T-helper 1 cell treated with Interleukin-12 subunit alpha and Interleukin-12 subunit beta and Interleukin-4 antibody, amounts not matched to agents 30 ng/mL and 1 ng/mL, for 36 hours (primary cell): ENCODE measurements around the gene MTSS2. TPM values are rescaled to one million over a fixed set of nuclear protein-coding genes. Genes with fewer than 3 reads are reported as not detected.
"Not testable (repeated sequence)": the region's sequence is repeated elsewhere in the genome, so short reads cannot be mapped to it uniquely, and the experiment has no call there.

Experiments
- intact Hi-C: fragments of 100-400 bp; cut with micrococcal nuclease; formaldehyde crosslinking; loops from one replicate; pipeline ENCODE4 v1.15.1; 2024
- total RNA-seq: library from RNA; stranded (reverse); gene quantifications from 2 replicates; pipeline ENCODE4 v1.2.3, GENCODE V29; 2022

MTSS2 gene
- total RNA-seq, 1 donor from 2014 or later = 3.6 TPM

DNA sequence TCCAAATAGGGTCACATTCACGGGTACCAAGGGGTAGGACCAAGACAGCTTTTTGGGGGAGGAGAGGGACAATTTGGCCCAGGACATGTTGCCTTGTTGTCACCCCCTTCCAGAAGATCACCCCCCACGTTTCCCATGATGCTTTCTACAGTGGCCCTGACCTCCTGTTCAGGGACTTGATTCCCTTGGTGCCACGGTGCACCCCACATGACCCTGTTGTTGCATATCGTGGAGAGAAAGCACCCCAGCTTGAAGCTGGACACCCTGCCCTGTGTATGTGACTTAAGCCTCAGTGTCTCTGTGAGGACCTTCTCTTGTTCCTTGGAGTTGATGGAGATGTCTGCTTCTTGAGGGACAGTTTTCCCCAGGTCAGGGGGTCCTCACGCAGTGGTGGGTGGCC lies 26.9 kb downstream of the MTSS2 start:
- intact Hi-C loops = no loop called here

- intact Hi-C loops = no loop called here
Measured at GRCh38 chr16:70657956-70658355, 27.9 kb downstream of the MTSS2 start.

DNA sequence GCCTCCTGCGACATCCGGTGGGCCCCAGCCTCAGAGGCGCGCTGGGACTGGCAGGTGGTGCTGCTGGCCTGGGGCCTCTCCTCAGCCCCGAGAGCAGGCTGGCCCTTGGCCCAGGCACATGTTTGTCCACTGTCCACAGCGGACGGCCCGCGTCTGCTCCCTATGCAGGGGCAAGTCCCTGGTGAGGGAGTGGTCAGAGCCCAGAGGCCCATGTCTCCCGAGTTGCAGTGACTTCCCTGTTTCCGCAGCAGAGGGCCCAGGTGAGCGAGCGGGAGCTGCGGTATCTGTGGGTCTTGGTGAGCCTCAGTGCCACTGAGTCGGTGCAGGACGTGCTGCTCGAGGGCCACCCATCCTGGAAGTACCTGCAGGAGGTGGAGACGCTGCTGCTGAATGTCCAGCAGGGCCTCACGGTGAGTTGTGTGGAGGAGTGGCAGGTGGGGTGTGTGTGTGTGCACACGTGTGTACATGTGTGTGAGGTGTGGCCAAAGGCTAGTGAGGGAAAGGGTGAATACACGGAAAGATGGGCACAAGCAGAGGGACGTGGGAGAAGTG lies 29.1 kb downstream of the MTSS2 start:
- intact Hi-C loops = no loop called here

GRCh38 chr16:70656065-70656711 lies 29.7 kb downstream of the MTSS2 start:
- intact Hi-C loops = no loop called here

DNA sequence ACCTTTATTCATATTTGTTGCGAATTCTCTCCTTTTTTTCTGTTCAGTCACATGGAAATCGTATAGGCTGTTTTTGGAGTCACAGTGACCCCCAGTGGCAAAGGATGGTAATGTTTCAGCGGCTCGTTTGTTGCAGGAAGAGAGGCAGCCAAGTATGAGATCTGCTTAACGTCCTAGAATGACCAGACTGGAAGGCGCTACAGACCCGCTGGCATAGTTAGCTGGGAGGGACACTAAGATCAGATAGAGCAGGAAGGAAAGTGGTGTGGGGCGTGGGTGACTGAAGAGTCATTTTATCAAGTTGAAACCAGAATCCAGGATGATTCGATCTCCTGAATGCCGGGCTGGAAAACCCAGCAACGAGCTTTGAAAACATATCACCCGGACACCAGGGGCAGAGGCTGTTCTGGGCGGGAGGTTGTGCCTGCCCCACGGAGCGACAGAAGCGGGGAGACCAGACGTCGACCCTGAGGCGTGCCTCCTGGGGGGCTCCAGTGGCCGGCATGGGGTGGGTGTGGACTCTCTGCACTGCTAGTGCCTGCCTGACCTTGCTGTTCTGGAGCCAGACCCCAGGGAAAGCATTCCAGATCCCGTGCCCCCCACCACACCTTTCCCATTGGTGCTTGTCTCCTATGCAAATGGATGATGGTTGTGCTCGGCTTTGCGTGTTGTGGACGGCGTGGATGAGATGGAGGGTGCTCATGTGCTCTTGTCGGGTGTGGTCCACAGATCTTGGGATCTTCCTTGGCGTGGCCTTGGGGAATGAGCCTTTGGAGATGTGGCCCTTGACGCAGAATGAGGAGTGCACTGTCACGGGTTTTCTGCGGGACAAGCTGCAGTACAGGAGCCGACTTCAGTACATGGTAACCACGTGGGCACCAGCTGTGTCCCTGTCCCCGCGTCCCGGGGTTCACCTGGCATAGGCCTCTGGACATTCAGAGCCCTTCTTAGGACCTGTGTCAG lies 31.8 kb downstream of the MTSS2 start:
- intact Hi-C loops = loop anchor here (1.0 to 5.0 kb wide), 8 partner anchors 82 to 858 kb away; partner anchors contain the start of gene ST3GAL2

GRCh38 chr16:70653406-70653805 lies 32.4 kb downstream of the MTSS2 start:
- intact Hi-C loops = loop anchor here (1.0 to 5.0 kb wide), 8 partner anchors 81 to 857 kb away; partner anchors contain the start of gene ST3GAL2

DNA sequence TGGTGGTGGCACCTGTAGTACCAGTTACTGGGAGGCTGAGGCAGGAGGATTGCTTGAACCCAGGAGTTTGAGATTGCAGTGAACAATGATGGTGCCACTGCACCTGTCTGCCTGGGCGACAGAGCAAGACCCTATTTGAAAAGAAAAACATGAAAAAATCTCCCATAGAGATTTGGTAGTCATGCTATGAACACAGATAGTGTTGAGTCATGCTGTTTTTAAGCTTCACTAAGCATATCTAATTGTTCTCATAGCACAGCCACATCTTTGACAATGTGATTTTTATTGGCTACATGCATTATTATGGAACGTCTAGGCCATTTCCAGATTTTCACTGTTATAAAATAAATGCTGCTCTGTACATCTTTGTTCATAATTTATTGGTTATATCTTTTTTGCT lies 33.5 kb downstream of the MTSS2 start:
- intact Hi-C loops = loop anchor here (5.0 kb wide), 1 partner anchor 80 kb away; no protein-coding TSS in a partner anchor

- intact Hi-C loops = loop anchor here (5.0 kb wide), 1 partner anchor 79 kb away; no protein-coding TSS in a partner anchor
Measured at GRCh38 chr16:70651524-70651923, 34.3 kb downstream of the MTSS2 start.

DNA sequence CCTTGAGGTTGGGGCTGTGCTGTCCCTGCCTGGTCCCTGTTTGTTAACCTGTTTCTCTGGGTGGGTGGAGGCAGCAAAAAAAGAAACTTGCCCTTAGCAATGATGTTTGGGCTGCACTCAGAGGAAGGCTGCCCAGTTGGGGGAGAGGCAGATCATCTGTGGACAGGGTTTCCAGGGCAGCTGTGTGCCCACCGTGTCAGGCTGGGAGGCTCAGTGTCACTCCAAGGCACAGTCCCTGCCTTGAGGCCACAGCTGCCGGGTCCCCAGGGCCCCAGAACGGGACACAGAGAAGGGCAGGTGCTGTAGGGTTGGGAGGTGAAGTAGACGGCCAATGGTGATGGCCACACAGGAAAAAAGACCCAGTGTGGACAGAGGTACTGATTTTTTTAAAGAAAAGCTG lies 35.6 kb downstream of the MTSS2 start:
- intact Hi-C loops = loop anchor here (5.0 kb wide), 1 partner anchor 78 kb away; no protein-coding TSS in a partner anchor

DNA sequence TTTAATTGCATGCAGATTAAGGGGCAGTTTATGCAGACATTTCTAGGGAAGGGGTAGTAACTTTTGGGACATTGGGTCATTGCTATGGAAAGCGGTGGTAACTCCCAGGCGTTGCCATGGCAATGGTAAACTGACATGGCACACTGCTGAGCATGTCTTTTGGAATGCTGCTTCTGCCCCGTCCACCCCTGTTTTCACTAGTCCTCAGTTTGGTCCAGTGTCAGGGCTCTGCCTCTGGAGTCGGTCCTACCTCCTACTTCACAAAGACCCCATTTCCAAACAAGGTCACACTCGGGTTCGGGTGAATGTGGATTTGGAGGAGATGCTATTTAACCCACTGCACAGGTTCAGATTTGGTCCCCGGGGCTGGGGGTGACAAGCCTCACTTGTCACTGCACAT lies 36.6 kb downstream of the MTSS2 start:
- intact Hi-C loops = no loop called here

GRCh38 chr16:70648606-70649005 lies 37.2 kb downstream of the MTSS2 start:
- intact Hi-C loops = no loop called here

- intact Hi-C loops = no loop called here
Measured at GRCh38 chr16:70647441-70648359, 38.2 kb downstream of the MTSS2 start.

GRCh38 chr16:70646260-70647241 lies 39.3 kb downstream of the MTSS2 start, which contains the start of gene IL34:
TSS of gene IL34 (plus strand) at chr16:70646559. CDS start at chr16:70646948, 389 bp downstream.
- intact Hi-C loops = no loop called here

DNA sequence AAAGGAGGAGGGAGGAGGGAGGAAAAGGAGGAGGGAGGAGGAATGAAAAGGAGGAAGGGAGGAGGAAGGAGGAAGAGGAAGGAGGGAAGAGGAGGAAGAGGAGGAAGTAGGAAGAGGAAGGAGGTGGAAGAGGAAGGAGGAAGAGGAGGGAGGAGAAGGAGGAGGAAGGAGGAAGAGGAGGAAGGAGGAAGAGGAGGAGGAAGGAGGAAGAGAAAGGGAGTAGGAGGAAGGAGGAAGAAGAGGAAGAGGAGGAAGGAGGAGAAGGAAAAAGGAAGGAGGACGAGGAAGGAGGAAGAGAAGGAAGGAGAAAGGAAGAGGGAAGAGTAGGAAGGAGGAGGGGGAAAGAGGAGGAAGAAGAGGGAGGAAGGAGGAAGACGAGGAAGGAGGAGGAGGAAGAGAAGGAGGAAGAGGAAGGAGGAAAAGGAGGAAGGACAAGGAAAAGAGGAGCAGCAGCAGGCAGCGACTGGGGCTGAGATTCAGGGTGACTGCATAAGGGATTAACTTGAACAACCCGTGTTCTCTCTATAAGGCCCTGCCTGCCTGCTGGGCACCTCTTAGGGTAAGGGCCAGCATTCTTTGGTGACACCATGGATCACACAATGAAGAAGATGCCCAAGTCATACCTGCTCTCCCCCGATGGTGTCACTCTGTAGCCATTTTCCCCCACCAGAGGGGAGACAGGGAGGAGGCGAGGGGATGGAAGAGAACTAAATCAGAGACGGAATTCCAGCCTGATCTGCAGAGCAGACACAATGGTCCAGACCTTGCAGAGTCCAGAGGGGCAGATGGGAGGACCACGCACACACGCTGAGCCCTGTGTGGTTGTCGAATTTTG lies 40.9 kb downstream of the MTSS2 start:
- intact Hi-C loops = no loop called here

DNA sequence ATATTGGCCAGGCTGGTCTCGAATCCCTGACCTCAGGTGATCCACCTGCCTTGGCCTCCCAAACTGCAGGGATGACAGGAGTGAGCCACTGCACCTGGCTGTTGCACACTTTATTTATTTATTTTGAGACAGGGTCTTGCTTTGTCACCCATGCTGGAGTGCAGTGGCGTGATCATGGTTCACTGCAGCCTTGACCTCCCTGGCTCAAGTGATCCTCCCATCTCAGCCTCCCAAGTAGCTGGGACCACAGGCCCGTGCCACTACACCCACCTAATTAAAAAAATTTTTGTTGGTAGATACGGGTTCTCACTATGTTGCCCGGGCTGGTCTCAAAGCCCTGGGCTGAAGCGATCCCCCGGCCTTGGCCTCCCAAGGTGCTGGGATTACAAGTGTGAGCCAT lies 42.6 kb downstream of the MTSS2 start:
- intact Hi-C loops = not testable (repeated sequence)

GRCh38 chr16:70642633-70643032 lies 43.2 kb downstream of the MTSS2 start:
- intact Hi-C loops = no loop called here

GRCh38 chr16:70638814-70639792 lies 46.8 kb downstream of the MTSS2 start:
- intact Hi-C loops = no loop called here
